HG03196 (cell line): ENCODE results near the gene ILRUN.
"Not testable (repeated sequence)": the region's sequence is repeated elsewhere in the genome, so short reads cannot be mapped to it uniquely, and the experiment has no call there.

Experiments used
- ATAC-seq: cut with Tn5 transposase; IDR thresholded peaks from one replicate; pipeline ENCODE4 v1.9.1; 2021; ENCODE audit not compliant: unreplicated experiment

The ILRUN gene

GRCh38 chr6:34696739-34697543 is at the start of gene ILRUN:
Gene ILRUN (minus strand): TSS chr6:34696767. CDS start chr6:34696603, 164 bp downstream.
- peak; percentile 73 for ATAC-seq

- no peak for ATAC-seq
These were observed 48.9 kb upstream of the ILRUN start for GRCh38 chr6:34745277-34746103.

GRCh38 chr6:34744294-34744647 is 47.7 kb upstream of the ILRUN start:
- not testable (repeated sequence) for ATAC-seq

GRCh38 chr6:34743625-34744293 is 47.2 kb upstream of the ILRUN start:
- ATAC-seq: no peak

GRCh38 chr6:34742094-34742493 is 45.5 kb upstream of the ILRUN start:
- no peak for ATAC-seq

GRCh38 chr6:34736823-34737222 is 40.3 kb upstream of the ILRUN start:
- ATAC-seq: no peak

GRCh38 chr6:34731393-34732060 is 35.0 kb upstream of the ILRUN start:
- no peak for ATAC-seq

GRCh38 chr6:34729631-34730470 is 33.3 kb upstream of the ILRUN start:
- ATAC-seq: no peak

GRCh38 chr6:34726055-34726454 is 29.5 kb upstream of the ILRUN start:
- no peak for ATAC-seq

GRCh38 chr6:34723203-34723602 is 26.6 kb upstream of the ILRUN start:
- no peak for ATAC-seq

GRCh38 chr6:34722451-34722850 is 25.9 kb upstream of the ILRUN start:
- no peak for ATAC-seq

- not testable (repeated sequence) for ATAC-seq
These were observed 23.6 kb upstream of the ILRUN start for GRCh38 chr6:34720160-34720559.

- not testable (repeated sequence) for ATAC-seq
These were observed 23.1 kb upstream of the ILRUN start for GRCh38 chr6:34719646-34720045.

GRCh38 chr6:34718976-34719375 is 22.4 kb upstream of the ILRUN start:
- ATAC-seq: no peak

- ATAC-seq: no peak
These were observed 20.9 kb upstream of the ILRUN start for GRCh38 chr6:34717466-34717865.

GRCh38 chr6:34714663-34715062 is 18.1 kb upstream of the ILRUN start:
- ATAC-seq: no peak

GRCh38 chr6:34712881-34713280 is 16.3 kb upstream of the ILRUN start:
- ATAC-seq: not testable (repeated sequence)

- ATAC-seq: no peak
These were observed 12.8 kb upstream of the ILRUN start for GRCh38 chr6:34709386-34709785.

- no peak for ATAC-seq
These were observed 8.7 kb upstream of the ILRUN start for GRCh38 chr6:34705241-34705640.

GRCh38 chr6:34701199-34701598 is 4.6 kb upstream of the ILRUN start:
- ATAC-seq: no peak
